Heart right ventricle (tissue), 16 donors: ENCODE measurements around the gene SHROOM4. TPM values are rescaled to one million over a fixed set of nuclear protein-coding genes. Genes with fewer than 3 reads are reported as not detected.

Source experiments
- ATAC-seq, 8 donors: fragments of 200-7000 bp; cut with Tn5 transposase; one replicate each; pipeline ENCODE4 v1.9.1; 2020; ENCODE audit warnings: mild to moderate bottlenecking in 8 of 8, moderate library complexity in 8 of 8, moderate number of reproducible peaks in 1 of 8
- DNase-seq, 2 donors: peaks; one replicate each; pipeline ENCODE4 v3.0.0-alpha.2; 2020
- H3K27ac ChIP-seq, 10 donors: fragments of 200-600 bp; sonication (generic) in 2 of 10; one replicate each; pipeline versions ENCODE4 v1.5.0 to v1.8.0; 2020 to 2022; ENCODE audit warnings: mild to moderate bottlenecking in 3 of 10
- H3K27me3 ChIP-seq, 7 donors: fragments of 200-600 bp; one replicate each; pipeline ENCODE4 v1.8.0; 2021 to 2022; ENCODE audit warnings: mild to moderate bottlenecking in 2 of 7
- H3K36me3 ChIP-seq, 9 donors: fragments of 200-600 bp; sonication (generic) in 1 of 9; one replicate each; pipeline versions ENCODE4 v1.5.0 to v1.8.0; 2020 to 2022; ENCODE audit warnings: mild to moderate bottlenecking in 2 of 9
- H3K4me1 ChIP-seq, 9 donors: fragments of 200-600 bp; sonication (generic) in 1 of 9; one replicate each; pipeline versions ENCODE4 v1.5.0 to v1.8.0; 2020 to 2022; ENCODE audit warnings: mild to moderate bottlenecking in 4 of 9
- H3K4me3 ChIP-seq, 10 donors: fragments of 200-600 bp; sonication (generic) in 2 of 10; one replicate each; pipeline versions ENCODE4 v1.5.0 to v1.8.0; 2020 to 2022; ENCODE audit warnings: mild to moderate bottlenecking in 7 of 10, moderate library complexity in 2 of 10
- H3K9me3 ChIP-seq, 11 donors: fragments of 200-600 bp in 10 of 11; sonication (generic) in 2 of 11; one replicate each; pipeline versions ENCODE4 v1.5.0 to v1.8.0; 2013 to 2022; ENCODE audit warnings: mild to moderate bottlenecking in 2 of 11, control low read depth in 1 of 11, moderate library complexity in 1 of 11
- WGBS, 2 donors: extraction: QIAGEN DNeasy Blood & Tissue Kit; methylation state at CpG; one replicate each; pipeline ENCODE4 v1.1.7; 2013; ENCODE audit warnings: inconsistent platforms in 1 of 2; 5-methylcytosine and 5-hydroxymethylcytosine counted together
- intact Hi-C, 10 donors: fragments of 100-400 bp; cut with DNase I; formaldehyde crosslinking; loops; one replicate each; pipeline versions ENCODE4 v1.11.1 to v1.14.2; 2022
- polyA plus RNA-seq, 2 donors: library from polyadenylated mRNA; stranded (reverse); fragments of 200-250 nt; gene quantifications; one replicate each; pipeline ENCODE4 v1.2.3, GENCODE V29; 2013
- total RNA-seq, 10 donors: library from RNA; stranded (reverse); fragmentation: NEBNext Ultra II Directional in 3 of 10; extraction: Animal tissue kit (Norgen Biotek cat#: 25700) in 3 of 10; gene quantifications; one replicate each; pipeline versions ENCODE4 v1.2.1 to v1.2.4, GENCODE V29; 2021 to 2023
- TF ChIP-seq, protein P1 (sequence below), 9 donors: fragments of 200-600 bp; sonication (generic) in 2 of 9; IDR thresholded peaks; one replicate each; pipeline versions ENCODE4 v1.5.0 to v1.8.0; 2021 to 2022; ENCODE audit warnings: antibody characterized with exemption in 9 of 9, mild to moderate bottlenecking in 5 of 9, moderate library complexity in 1 of 9
- donor health status: Arrhythmogenic right ventricular cardiomyopathy.
- donor health status: ischemic (EF 13 %, LVEDD 7.1; RV severe dilation, severe dysfunction).
- donor health status: healthy with polysubstance abuse.
- donor health status: DM: no; HTN: yes; CAD: no.
- donor health status: DM: no; HTN: no; CAD: no.
- donor health status: ischemic (EF 25% LVEDD 6.9; RV normal size, moderate dysfunction).
- donor health status: ischemic (EF 25% LVEDD 5.7; RV mildly dilated, moderate dysfunction).
- donor health status: healthy.
- donor health status: DM: yes; HTN: yes; CAD: no.
- donor health status: Ischemic cardiomyopathy.
- donor health status: ischemic (EF 35%, LVEDD 5.7; RV mildly dilated, moderate dysfunction).
- donor health status: nonischemic (EF 11% LVEDD 7.7; RV severe dilation, severe dysfunction).
- donor health status: DM: yes; HTN: yes; CAD: no.
- donor health status: PGD.
- donor health status: ischemic (EF 29% LVEDD 5.4; RV normal size, mild dysfunction).
- donor health status: nonischemic (EF 23%, LVEDD 6.1; RV moderate dilation, normal function).

Gene SHROOM4
- total and polyA plus RNA-seq, 12 donors: 3.6 to 17.9 (median 11.0) TPM

DNA sequence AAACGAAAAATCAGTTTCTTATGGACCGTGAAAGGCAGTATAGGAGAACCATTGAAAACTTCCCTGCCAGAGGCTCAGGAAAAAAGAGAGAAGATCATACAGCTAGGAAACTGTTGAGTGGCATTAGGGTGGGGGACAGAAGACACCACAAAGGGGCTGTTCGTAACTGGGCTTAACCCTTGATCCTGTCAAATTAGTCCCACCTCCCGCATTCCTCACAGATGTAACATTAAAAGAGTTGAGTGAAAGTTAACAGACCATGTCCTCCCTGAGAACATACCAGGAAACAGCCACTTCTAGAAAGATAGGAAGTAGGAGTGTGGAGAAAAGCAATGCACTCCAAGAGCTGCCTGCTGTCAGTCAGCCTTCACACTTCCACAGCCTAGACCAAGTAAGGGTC is 8.7 kb downstream of the SHROOM4 start:
- Histone ChIP-seq H3K27ac (no peak overlapping the region), H3K4me3 (no peak overlapping the region), H3K9me3 (no peaks in the 10 kb centered on the region), H3K27me3 (peaks cover 0 to 13% (median 0%) of the 10 kb centered on the region in 7 donors), H3K4me1 (peaks cover 0 to 12% (median 0%) of the 10 kb centered on the region in 9 donors), H3K36me3 (no peaks in the 10 kb centered on the region)
- ATAC-seq (no peak), DNase-seq (no peak)
- TF ChIP-seq, protein P1, sequence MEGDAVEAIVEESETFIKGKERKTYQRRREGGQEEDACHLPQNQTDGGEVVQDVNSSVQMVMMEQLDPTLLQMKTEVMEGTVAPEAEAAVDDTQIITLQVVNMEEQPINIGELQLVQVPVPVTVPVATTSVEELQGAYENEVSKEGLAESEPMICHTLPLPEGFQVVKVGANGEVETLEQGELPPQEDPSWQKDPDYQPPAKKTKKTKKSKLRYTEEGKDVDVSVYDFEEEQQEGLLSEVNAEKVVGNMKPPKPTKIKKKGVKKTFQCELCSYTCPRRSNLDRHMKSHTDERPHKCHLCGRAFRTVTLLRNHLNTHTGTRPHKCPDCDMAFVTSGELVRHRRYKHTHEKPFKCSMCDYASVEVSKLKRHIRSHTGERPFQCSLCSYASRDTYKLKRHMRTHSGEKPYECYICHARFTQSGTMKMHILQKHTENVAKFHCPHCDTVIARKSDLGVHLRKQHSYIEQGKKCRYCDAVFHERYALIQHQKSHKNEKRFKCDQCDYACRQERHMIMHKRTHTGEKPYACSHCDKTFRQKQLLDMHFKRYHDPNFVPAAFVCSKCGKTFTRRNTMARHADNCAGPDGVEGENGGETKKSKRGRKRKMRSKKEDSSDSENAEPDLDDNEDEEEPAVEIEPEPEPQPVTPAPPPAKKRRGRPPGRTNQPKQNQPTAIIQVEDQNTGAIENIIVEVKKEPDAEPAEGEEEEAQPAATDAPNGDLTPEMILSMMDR (IDR thresholded peaks at IDR 0.05): no peak
- 51 to 69% methylated on average over 4 of the region's 4 CpGs for WGBS, 2 donors
- intact Hi-C loops: loop anchor here in 1 of 10 donors (10.0 kb wide), 1 partner anchor 50 kb away; no protein-coding TSS in a partner anchor

DNA sequence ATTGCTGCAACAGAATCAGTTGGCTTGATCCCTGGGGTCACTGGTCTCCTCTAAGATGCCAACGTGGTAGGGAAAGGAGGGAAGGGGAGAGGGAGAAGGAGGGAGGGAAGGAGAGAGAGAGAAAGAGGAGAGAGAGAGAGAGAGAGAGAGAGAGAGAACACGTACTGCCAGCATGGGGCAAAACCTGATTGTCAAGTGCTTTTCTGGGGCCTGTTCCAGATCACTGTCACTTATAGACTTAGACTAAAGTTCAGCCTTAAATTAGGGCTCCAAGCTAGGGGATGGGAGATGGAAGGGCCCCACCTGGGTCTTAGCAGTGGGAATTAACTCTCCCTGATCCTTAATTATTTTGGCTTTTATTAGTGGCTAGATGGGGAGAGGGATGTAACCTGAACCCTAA is 12.9 kb downstream of the SHROOM4 start:
- Histone ChIP-seq H3K36me3 (no peaks in the 10 kb centered on the region), H3K27me3 (peaks cover 0 to 19% (median 0%) of the 10 kb centered on the region in 7 donors), H3K4me1 (peaks cover 0 to 26% (median 0%) of the 10 kb centered on the region in 9 donors), H3K4me3 (no peak overlapping the region), H3K9me3 (no peaks in the 10 kb centered on the region), H3K27ac (no peak overlapping the region)
- TF ChIP-seq, protein P1 (IDR thresholded peaks at IDR 0.05): no peak
- intact Hi-C loops: loop anchor here in 1 of 10 donors (10.0 kb wide), 1 partner anchor 46 kb away; no protein-coding TSS in a partner anchor
- DNase-seq: no peak
- WGBS, 2 donors: 22 to 43% methylated on average over 2 of the region's 2 CpGs
- peak in 6 of 8 donors; percentile 52 to 82 (median 73) for ATAC-seq

DNA sequence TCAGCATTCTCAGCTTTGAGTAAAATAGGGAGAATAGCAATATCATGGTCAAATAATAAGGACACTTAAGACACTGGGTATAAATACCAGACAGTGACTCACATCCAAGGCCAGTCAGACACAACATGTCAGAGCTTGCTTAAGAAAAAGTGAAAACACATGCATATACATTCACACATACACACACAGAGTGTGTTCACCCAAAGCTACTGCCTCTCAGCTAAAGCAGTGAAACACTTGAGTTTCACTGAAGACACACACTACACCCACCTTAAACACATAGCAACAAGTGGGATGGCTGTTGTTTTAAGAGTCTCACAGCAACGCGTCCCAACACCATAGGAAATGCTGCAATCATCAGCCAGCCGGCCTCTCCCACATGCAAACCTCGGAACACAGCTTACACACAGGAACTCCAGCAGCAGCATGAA is 14.4 kb downstream of the SHROOM4 start:
- no peaks in the 10 kb centered on the region for H3K36me3 ChIP-seq
- ATAC-seq (peak in 5 of 8 donors; percentile 20 to 82 (median 59)), DNase-seq (no peak)
- peaks cover 0 to 26% (median 0%) of the 10 kb centered on the region in 9 donors for H3K4me1 ChIP-seq
- H3K9me3 ChIP-seq: no peaks in the 10 kb centered on the region
- no peak overlapping the region for H3K27ac ChIP-seq
- intact Hi-C loops: no loop called here
- peaks cover 0 to 27% (median 0%) of the 10 kb centered on the region in 7 donors for H3K27me3 ChIP-seq
- 56 to 68% methylated on average over 4 of the region's 4 CpGs for WGBS, 2 donors
- TF ChIP-seq, protein P1 (IDR thresholded peaks at IDR 0.05): no peak
- H3K4me3 ChIP-seq: no peak overlapping the region

DNA sequence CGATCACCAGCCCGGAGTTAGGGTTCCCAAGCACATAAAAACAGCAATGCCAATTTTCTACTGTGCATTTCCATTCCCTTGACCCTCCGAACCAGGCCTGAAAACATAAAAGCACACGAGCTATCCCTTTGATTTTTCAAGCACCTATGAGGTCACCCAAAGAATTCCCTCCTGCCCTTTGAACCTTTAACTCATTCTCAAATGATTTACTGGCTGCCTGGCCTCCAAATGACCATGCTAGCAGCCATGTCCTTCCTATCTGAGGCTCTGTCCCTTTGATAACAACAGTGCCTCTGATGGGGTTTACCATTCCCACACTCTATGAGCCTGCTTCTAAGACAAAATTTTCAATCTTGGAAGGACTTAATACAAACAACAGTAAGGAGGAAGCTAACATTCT is 15.2 kb downstream of the SHROOM4 start:
- WGBS, 2 donors: 83 to 93% methylated on average over 4 of the region's 4 CpGs
- no peak for ATAC-seq
- H3K27me3 ChIP-seq: peaks cover 0 to 27% (median 0%) of the 10 kb centered on the region in 7 donors
- H3K9me3 ChIP-seq: no peaks in the 10 kb centered on the region
- no peaks in the 10 kb centered on the region for H3K36me3 ChIP-seq
- H3K4me1 ChIP-seq: peaks cover 0 to 26% (median 0%) of the 10 kb centered on the region in 9 donors
- intact Hi-C loops: no loop called here
- no peak overlapping the region for H3K4me3 ChIP-seq
- DNase-seq: no peak
- no peak overlapping the region for H3K27ac ChIP-seq
- TF ChIP-seq, protein P1 (IDR thresholded peaks at IDR 0.05): no peak
